Activated gamma-delta T cell treated with Interleukin-2 at 50 U/mL for 16 hours (primary cell): ENCODE results near the gene TEKT4.
"Not testable (repeated sequence)": the region's sequence is repeated elsewhere in the genome, so short reads cannot be mapped to it uniquely, and the experiment has no call there.

Experiments used
- DNase-seq: peaks from one replicate; pipeline ENCODE4 v3.0.0-alpha.2; 2020

TEKT4 gene, protein sequence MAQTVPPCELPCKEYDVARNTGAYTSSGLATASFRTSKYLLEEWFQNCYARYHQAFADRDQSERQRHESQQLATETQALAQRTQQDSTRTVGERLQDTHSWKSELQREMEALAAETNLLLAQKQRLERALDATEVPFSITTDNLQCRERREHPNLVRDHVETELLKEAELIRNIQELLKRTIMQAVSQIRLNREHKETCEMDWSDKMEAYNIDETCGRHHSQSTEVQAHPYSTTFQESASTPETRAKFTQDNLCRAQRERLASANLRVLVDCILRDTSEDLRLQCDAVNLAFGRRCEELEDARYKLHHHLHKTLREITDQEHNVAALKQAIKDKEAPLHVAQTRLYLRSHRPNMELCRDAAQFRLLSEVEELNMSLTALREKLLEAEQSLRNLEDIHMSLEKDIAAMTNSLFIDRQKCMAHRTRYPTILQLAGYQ

GRCh38 chr2:94871226-94872087 is at the start of gene TEKT4:
Gene TEKT4 (plus strand): TSS chr2:94871430. CDS start chr2:94871580, 150 bp downstream.
- no peak for DNase-seq

GRCh38 chr2:94839224-94839623 is 32.0 kb upstream of the TEKT4 start:
- DNase-seq: not testable (repeated sequence)

- DNase-seq: not testable (repeated sequence)
Measured at GRCh38 chr2:94856856-94857255, 14.4 kb upstream of the TEKT4 start.

DNA sequence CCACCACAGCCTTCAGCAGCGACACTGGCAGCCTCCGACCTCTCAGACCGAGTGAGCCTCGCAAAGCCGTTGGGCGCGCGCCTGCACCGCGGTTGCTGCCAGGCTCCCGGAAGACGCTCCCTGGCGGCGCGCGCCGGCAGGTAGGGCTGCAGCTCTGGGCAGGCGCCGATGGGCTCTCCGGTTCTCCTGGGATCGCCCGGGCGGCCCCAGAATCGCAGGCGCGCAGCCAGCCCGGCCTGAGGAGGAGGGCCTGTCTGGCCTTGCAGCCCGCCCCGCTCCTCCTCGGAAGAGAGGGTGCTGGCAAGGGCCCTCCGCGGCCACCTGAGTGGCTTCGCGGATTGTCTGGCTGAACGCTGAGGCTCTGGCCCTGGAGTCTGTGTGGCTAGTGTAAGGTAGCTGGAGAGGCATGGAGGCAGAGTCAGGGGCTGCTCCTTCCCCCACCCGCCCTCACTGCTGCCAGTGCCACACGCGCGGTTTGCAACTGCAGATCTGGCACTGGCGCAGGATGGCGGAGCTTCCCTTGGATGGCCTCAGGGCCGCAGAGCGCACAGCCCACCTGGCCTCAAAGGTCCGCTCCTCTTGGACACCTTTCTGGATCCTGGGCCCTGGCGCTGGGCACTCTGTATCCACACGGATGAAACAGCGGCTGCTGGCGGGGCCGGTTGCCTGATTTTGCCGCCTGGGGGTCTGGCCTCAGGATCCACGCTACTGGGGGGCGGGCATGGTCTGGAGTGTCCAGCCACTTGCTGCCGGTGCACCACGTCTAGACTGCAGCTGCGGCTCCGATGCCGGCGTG is 13.7 kb upstream of the TEKT4 start:
- not testable (repeated sequence) for DNase-seq

DNA sequence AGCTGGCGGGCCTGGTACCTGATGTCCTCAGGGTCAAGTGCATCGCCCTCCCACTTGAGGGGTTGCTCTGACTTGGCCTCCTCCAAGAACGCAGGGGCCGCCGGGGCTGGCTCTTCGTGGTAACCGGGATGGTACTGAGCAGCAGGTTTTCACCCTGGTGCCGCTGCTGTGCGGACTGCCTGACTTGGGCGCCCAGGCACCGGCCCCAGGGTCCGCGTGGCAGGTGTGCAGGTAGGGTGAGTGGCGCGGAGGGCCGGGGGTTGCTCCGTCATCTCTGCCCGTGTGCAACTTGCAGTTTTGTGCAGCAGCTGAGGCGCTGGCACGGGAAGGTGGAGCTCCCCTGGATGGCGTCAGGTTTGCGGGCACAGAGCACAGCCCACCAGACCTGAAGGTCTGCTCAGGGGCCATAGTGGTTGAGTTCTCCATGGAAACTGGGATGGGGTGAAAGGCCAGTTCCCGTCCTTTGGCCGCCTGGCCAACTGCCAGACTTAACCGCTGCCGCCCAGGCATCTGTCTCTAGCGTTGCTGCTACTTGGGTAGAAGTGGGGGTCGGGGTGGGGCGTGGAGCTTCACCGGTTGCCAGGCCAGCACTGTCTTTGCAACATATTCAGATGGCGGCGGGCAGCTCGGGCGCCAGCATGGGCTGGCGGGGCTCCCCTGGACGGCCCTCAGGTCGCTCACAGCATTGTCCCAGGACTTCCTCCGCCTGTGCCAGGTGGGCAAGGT is 12.9 kb upstream of the TEKT4 start:
- DNase-seq: not testable (repeated sequence)

DNA sequence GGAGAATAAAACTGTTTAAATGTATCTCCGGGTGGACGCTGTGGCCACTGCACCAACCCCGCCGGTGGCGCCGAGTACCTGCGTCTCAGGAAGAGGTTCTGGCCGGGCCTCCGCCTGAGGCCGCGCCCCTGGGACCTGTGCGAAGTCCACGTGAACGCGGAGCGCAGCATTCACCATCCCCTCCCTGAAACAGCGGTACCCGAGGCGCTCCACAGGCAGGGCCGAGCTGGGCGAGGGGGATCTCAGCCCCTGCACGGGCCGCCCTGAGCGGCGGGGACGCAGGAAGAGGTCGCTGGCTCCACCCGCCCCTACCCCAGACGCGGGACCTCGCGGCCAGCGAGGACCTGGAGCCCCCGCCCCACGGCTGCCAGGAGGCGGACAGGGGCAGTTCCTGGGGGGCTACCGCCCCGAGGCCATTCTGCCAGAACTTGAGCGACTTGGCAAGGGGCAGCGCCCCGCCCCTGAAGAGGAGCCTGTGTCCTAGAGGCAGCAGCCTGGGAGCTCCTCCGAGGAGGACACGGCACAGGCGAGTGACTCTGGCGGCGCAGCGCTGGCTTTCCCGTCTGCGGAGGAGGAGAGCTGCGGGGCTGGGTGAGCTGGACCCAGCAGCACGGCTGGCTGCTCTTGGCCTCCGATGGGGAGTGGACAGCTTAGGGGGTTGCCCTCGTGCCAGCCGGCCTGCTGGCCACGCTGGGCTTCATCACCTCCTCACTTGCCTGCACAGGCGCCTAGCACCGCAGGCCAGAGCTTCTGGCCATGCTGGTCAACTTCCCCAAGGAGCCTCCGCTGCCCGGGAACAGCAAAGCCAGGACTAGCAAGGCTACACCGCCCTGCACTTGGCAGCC is 9.7 kb upstream of the TEKT4 start:
- DNase-seq: no peak

- DNase-seq: not testable (repeated sequence)
Measured at GRCh38 chr2:94862903-94863302, 8.3 kb upstream of the TEKT4 start.

- no peak for DNase-seq
Measured at GRCh38 chr2:94869131-94869530, 2.1 kb upstream of the TEKT4 start.

GRCh38 chr2:94869552-94870439 is 1.4 kb upstream of the TEKT4 start:
- DNase-seq: no peak

GRCh38 chr2:94870440-94871225 is 597 bp upstream of the TEKT4 start:
- no peak for DNase-seq

DNA sequence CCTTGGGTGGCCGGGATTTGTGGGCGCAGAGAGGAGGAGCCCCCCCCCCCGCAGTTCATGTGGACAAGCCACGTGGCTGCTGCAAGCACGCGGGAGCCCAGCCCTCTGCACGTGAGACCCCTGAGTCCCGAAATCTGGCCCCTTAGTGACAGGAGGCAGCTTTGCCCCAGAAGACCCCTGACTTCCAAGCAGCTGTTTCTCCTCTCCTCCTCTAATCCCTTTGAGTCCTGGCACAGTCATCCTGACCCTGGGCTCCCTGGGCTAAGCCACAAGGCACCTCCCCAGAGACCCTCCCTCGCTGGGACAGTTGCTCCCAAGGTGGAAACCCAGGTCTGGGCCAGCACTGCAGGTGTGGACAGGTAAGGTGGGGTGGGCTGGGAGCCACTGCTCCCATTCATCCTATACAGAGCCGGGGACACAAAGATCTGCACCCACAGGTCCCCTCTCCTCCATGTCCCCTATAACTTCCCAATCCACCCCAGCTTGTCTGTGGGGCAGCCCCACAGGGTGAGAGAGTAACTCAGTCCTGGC is 923 bp downstream of the TEKT4 start:
- no peak for DNase-seq

- DNase-seq: no peak
Measured at GRCh38 chr2:94872676-94873361, 1.6 kb downstream of the TEKT4 start.

GRCh38 chr2:94873362-94874276 is 2.4 kb downstream of the TEKT4 start:
- DNase-seq: no peak

GRCh38 chr2:94874277-94874997 is 3.2 kb downstream of the TEKT4 start:
- DNase-seq: peak; percentile 40

- DNase-seq: no peak
Measured at GRCh38 chr2:94875064-94875819, 4.0 kb downstream of the TEKT4 start.
